HG03571 (cell line): ENCODE data around the gene NKAIN2.
"Not testable (repeated sequence)": the region's sequence is repeated elsewhere in the genome, so short reads cannot be mapped to it uniquely, and the experiment has no call there.

ENCODE experiments used
- ATAC-seq: cut with Tn5 transposase; IDR thresholded peaks from one replicate; pipeline ENCODE4 v1.9.1; 2021; ENCODE audit not compliant: unreplicated experiment

The NKAIN2 gene

DNA sequence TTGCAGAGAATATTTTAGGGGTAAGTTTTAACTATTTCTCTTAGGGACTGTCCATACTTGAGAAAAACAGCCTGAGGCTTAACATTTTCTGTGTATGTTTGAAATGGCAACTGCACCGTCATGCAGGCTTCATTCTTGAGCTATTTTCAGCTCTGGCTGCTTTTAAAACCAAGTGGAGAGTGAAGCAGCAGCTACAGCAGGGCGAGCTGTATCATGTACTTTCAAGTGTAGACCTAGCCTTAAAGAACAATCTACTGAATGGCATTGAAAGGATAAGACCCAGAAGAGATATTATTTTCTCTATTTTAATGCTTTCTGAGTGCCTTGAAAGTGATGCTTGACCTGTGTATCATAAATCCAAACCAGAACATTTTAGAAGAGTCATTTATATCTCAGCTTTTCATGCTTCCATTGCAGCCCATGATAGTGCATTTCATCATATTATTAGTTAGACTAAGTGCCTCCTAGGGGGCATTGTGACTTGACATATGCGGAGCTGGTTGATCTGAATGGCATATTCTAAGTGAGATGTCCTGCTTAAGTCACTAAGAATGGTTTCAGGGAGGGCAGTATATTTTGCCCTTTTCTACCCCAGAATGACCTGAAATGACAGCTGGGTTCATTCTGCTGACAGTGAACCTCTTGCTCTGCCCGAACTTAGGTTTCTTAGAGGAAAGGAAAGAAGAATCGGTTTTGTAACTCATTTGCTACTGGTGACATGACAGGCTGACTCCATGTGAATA, 85.3 kb downstream of the NKAIN2 start:
- ATAC-seq: no peak

- ATAC-seq: no peak
Measured at GRCh38 chr6:123895346-123895745, 91.7 kb downstream of the NKAIN2 start.

DNA sequence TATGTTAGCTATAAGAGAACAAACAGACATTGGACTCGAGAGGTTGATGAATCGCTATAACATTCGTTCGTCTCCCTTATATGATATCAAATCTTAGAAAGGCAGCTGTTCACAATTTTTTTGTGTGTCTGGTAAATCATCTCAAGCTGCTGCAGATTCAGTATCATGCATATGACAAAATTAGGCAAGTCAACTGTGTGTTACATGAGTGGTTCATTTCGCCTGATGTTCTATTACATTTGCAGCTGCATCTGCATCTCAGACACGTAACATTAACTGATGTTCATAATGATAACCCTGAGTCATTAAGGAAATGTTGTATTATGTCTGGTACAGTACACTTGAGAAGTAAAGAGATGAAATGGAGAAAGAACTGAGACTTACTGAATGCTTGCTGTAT, 92.1 kb downstream of the NKAIN2 start:
- no peak for ATAC-seq

DNA sequence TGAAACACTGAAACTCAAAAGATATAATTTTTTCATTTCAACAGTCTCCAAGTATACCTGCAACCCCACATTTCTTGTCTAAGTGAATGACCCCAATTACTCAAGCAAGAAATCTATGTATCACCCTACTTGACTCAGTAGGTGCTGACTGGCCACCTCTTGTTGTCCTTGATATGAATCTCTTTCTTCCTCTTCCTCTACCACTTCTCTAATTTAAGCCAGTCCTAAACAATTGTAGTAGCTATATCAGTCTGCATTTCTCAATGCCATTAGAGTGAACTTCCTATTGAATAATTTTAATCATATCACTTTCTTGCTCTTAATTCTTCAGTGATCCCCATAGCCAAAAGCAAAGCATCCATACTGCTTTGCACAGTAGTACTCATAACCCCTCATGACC, 93.2 kb downstream of the NKAIN2 start:
- no peak for ATAC-seq

- no peak for ATAC-seq
Measured at GRCh38 chr6:123897965-123898364, 94.3 kb downstream of the NKAIN2 start.

DNA sequence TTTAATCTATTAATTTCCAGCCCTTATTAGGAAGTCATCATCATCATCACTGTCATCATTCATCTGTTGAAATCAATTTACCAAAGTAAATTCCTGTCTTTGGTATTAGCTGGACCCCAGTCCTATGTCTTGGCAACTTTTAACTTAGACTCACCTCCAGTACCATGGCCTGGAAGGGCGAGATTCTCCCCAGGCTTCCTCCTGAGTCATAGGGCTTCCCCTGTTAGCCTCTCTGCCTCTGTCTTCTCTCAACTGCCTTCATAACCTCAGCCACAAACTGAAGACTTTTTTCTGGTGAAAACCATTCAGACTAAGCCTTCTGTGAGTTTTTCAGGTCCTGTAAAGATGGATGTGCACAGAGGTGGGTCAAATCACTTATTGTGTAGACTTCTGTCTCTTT, 95.0 kb downstream of the NKAIN2 start:
- ATAC-seq: no peak

DNA sequence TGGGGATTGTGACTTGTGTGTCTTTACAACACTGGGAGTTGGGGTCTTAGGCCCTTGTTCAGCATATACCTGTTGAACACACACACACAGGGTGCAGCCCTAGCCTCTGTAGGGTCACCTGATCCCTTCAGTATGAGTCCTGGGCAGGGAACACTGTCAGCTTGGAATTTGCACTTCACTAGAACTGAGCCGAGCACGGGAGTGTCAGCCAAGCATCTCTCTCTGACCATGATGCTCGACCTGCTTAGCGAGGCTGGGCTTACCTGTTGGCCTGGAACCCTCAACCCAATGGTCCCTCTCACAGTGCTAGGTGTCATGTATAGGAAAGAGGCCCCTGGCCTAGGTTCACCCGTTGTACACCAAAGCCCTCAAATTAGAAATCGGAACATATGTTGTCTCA, 96.1 kb downstream of the NKAIN2 start:
- no peak for ATAC-seq

GRCh38 chr6:123901436-123901835, 97.8 kb downstream of the NKAIN2 start:
- ATAC-seq: no peak

GRCh38 chr6:123902738-123903313, 99.2 kb downstream of the NKAIN2 start:
- ATAC-seq: no peak

- no peak for ATAC-seq
Measured at GRCh38 chr6:123904228-123904627, 100.6 kb downstream of the NKAIN2 start.

DNA sequence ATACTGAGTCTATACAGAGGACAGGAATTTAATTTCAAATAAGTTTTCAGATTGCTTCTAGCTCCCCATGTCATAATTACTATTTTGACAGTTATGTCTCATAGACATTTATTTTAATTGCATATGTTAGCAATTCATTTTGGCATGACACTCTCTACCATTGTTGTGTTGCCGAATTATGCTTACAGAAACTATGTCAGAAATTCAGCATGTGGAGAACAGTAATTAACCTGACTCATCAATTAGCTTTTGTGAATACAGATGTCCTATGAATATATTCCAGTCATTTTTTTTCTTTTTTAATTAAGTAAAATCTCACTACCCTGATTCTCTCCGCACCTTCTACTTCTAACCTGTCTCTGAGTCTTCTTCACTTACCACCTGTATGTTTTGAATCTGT, 105.1 kb downstream of the NKAIN2 start:
- no peak for ATAC-seq

DNA sequence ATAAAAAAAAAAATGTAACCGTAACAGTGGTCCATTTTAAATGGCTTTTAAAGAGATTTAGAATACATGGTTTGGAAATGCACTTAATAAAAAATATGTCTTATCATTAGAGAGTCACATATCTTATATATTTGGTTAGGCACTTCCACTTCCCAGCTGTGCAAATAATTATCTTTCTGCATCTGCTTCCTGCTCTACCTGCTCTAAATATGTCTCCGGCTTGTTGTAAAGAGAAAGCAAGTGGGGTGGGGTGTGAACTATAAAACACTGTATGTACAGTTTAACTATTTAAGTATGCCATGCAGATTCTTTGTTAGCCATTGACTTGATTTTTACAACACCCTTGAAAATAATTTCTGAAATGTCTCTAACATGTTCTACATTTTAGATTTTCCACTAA, 106.3 kb downstream of the NKAIN2 start:
- no peak for ATAC-seq

- ATAC-seq: no peak
Measured at GRCh38 chr6:123913863-123914262, 110.2 kb downstream of the NKAIN2 start.

GRCh38 chr6:123923379-123923778, 119.7 kb downstream of the NKAIN2 start:
- not testable (repeated sequence) for ATAC-seq

DNA sequence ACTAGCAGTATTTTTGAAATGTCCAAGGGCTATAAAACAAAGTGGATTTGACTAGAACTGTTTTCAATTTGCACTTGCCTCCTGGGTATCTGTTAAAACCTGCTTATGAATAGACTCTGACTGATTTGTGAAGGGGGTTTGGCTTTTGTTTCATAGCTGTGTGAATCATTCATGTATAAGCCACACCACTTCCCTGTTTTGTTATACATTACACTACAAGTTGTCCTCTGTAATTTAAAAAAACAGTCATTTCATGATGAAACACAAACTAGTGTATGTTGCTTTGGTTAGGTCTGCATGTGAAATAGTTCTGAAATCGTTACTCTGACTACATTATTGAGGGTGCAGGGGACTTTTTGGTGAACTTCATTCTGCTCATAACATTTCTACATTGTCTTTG, 121.7 kb downstream of the NKAIN2 start:
- ATAC-seq: peak; percentile 97

GRCh38 chr6:123925842-123926399, 122.3 kb downstream of the NKAIN2 start:
- ATAC-seq: no peak

DNA sequence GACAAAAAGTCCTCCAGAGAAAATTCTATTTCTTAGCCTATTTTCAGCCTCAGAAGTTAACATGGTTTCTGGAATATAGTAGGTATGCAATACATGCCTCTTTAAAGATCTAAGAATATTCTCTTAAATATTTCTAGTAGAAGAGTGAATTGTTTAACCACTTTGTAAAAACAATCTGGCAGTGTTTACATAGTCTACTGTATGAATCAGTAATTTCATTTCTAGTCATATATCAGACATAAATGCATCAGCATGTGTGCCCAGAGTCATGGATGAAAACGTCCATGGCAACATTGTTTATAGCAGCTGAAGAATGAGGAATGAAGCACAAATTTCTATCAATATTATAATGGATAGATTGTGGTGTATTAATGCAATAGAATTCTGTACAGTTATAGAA, 124.9 kb downstream of the NKAIN2 start:
- ATAC-seq: no peak

GRCh38 chr6:123931928-123932327, 128.3 kb downstream of the NKAIN2 start:
- ATAC-seq: no peak

GRCh38 chr6:123940551-123940950, 136.9 kb downstream of the NKAIN2 start:
- ATAC-seq: no peak

DNA sequence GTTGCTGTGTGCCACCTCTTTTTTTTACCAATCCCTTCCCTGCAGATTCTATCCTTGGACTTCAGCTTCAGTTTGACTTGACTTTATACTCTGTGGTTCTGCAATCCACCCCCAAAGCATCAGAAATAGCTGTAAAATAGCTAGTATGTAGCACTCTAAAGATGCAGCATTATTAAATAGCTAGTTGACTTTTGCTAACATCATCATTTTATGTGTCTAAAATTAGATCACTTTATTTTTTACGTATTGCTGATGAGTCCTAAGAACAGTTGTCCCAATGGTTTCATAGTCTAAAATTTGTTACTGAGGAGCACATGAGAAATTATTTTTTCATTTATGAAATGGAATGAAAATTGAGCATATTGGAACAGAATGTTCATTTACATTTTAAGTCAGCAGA, 138.2 kb downstream of the NKAIN2 start:
- no peak for ATAC-seq

GRCh38 chr6:123945386-123945785, 141.7 kb downstream of the NKAIN2 start:
- ATAC-seq: no peak

- ATAC-seq: no peak
Measured at GRCh38 chr6:123953920-123954319, 150.3 kb downstream of the NKAIN2 start.
